Mesendoderm (in vitro differentiated cells): Measurements from ENCODE around the gene HSP90AB1.

Experiments
- DNase-seq: peaks from one replicate; pipeline ENCODE4 v3.0.0; 2013
- H2AK5ac ChIP-seq: 2 replicates; pipeline ENCODE4 v1.6.1; 2013; ENCODE audit warnings: low read length, inconsistent platforms
- H2BK120ac ChIP-seq: 2 replicates; pipeline ENCODE4 v1.6.1; 2013; ENCODE audit warnings: low read depth, mild to moderate bottlenecking, low read length, moderate library complexity, mixed read lengths
- H2BK15ac ChIP-seq: replicated peaks from 2 replicates; pipeline ENCODE4 v1.6.1; 2013; ENCODE audit warnings: low read depth, mild to moderate bottlenecking, moderate library complexity
- H2BK5ac ChIP-seq: 2 replicates; pipeline ENCODE4 v1.6.1; 2013; ENCODE audit warnings: low read length, inconsistent platforms
- H3K18ac ChIP-seq: 2 replicates; pipeline ENCODE4 v1.6.1; 2013; ENCODE audit warnings: mild to moderate bottlenecking, low read length, mixed read lengths
- H3K23ac ChIP-seq: one replicate; pipeline ENCODE4 v1.6.1; 2013; ENCODE audit warnings: low read length
- H3K27ac ChIP-seq: 2 replicates; pipeline ENCODE4 v1.5.1; 2013; ENCODE audit warnings: low read depth, mild to moderate bottlenecking, inconsistent platforms, low read length, moderate library complexity
- H3K27me3 ChIP-seq: 2 replicates; pipeline ENCODE4 v1.6.1; 2013; ENCODE audit warnings: low read length, control low read depth, mild to moderate bottlenecking, inconsistent platforms; ENCODE audit not compliant: insufficient read depth, poor library complexity
- H3K36me3 ChIP-seq: 2 replicates; pipeline ENCODE4 v1.6.1; 2013; ENCODE audit warnings: low read length, inconsistent platforms; ENCODE audit not compliant: control insufficient read depth, insufficient read depth
- H3K4ac ChIP-seq: one replicate; pipeline ENCODE4 v1.6.1; 2013; ENCODE audit warnings: low read depth, mild to moderate bottlenecking, low read length, moderate library complexity
- H3K4me1 ChIP-seq: 2 replicates; pipeline ENCODE4 v1.6.1; 2013; ENCODE audit warnings: low read depth, low read length, inconsistent platforms; ENCODE audit not compliant: control insufficient read depth
- H3K4me2 ChIP-seq: 2 replicates; pipeline ENCODE4 v1.6.1; 2013; ENCODE audit warnings: low read length
- H3K4me3 ChIP-seq: 2 replicates; pipeline ENCODE4 v1.5.1; 2013; ENCODE audit warnings: mild to moderate bottlenecking, low read length
- H3K56ac ChIP-seq: one replicate; pipeline ENCODE4 v1.6.1; 2013; ENCODE audit warnings: low read length
- H3K79me1 ChIP-seq: 2 replicates; pipeline ENCODE4 v1.6.1; 2013; ENCODE audit warnings: low read length, inconsistent platforms
- H3K79me2 ChIP-seq: 2 replicates; pipeline ENCODE4 v1.6.1; 2013; ENCODE audit warnings: mild to moderate bottlenecking, low read length; ENCODE audit not compliant: control insufficient read depth, insufficient read depth
- H3K9ac ChIP-seq: 2 replicates; pipeline ENCODE4 v1.6.1; 2013; ENCODE audit warnings: low read length, inconsistent platforms
- H4K5ac ChIP-seq: one replicate; pipeline ENCODE4 v1.6.1; 2013; ENCODE audit warnings: low read length
- H4K8ac ChIP-seq: one replicate; pipeline ENCODE4 v1.6.1; 2013; ENCODE audit warnings: low read depth, mild to moderate bottlenecking, control low read depth, low read length, moderate library complexity
- WGBS: extraction: QIAGEN DNeasy Blood & Tissue Kit; methylation state at CpG from one replicate; pipeline ENCODE4 v1.1.7; 2013; ENCODE audit warnings: low lambda C conversion rate, missing lambda C conversion rate; ENCODE audit not compliant: insufficient coverage; ENCODE audit errors: extremely low coverage; 5-methylcytosine and 5-hydroxymethylcytosine counted together

The HSP90AB1 gene

GRCh38 chr6:44220913-44221290 lies 26.0 kb upstream of the HSP90AB1 start:
- no peak overlapping the region for H2BK15ac ChIP-seq
- no peak overlapping the region for H3K9ac ChIP-seq
- no CpG with 5 or more reads among the region's 4 CpGs for WGBS
- H2AK5ac ChIP-seq = no peak overlapping the region
- no peak overlapping the region for H3K18ac ChIP-seq
- H2BK120ac ChIP-seq = no peak overlapping the region
- no peaks in the 10 kb centered on the region for H3K36me3 ChIP-seq
- H3K4me3 ChIP-seq = no peak overlapping the region
- H3K56ac ChIP-seq = peak overlapping the region; percentile 67
- peaks cover under 1% of the 10 kb centered on the region for H3K79me1 ChIP-seq
- H3K27me3 ChIP-seq = no peaks in the 10 kb centered on the region
- H3K4ac ChIP-seq = no peak overlapping the region
- H2BK5ac ChIP-seq = no peak overlapping the region
- no peak overlapping the region for H4K5ac ChIP-seq
- no peak overlapping the region for H3K23ac ChIP-seq
- H3K4me2 ChIP-seq = no peak overlapping the region
- H3K4me1 ChIP-seq = peaks cover 24% of the 10 kb centered on the region
- no peak overlapping the region for H4K8ac ChIP-seq
- H3K79me2 ChIP-seq = peaks cover 6% of the 10 kb centered on the region
- DNase-seq = no peak
- no peak overlapping the region for H3K27ac ChIP-seq

- H3K4me2 ChIP-seq = no peak overlapping the region
- no peak overlapping the region for H2BK15ac ChIP-seq
- no peak overlapping the region for H3K27ac ChIP-seq
- H3K4me1 ChIP-seq = peaks cover 26% of the 10 kb centered on the region
- no peak overlapping the region for H4K8ac ChIP-seq
- peak; percentile 79 for DNase-seq
- no CpG with 5 or more reads among the region's 4 CpGs for WGBS
- no peak overlapping the region for H4K5ac ChIP-seq
- peak overlapping the region; percentile 69 for H3K56ac ChIP-seq
- H3K79me1 ChIP-seq = peaks cover 3% of the 10 kb centered on the region
- H3K23ac ChIP-seq = no peak overlapping the region
- no peak overlapping the region for H2BK5ac ChIP-seq
- H2BK120ac ChIP-seq = no peak overlapping the region
- no peak overlapping the region for H3K9ac ChIP-seq
- peak overlapping the region; percentile 8 for H3K18ac ChIP-seq
- H3K27me3 ChIP-seq = no peaks in the 10 kb centered on the region
- H3K79me2 ChIP-seq = peaks cover 10% of the 10 kb centered on the region
- no peaks in the 10 kb centered on the region for H3K36me3 ChIP-seq
- no peak overlapping the region for H3K4me3 ChIP-seq
- no peak overlapping the region for H3K4ac ChIP-seq
- H2AK5ac ChIP-seq = no peak overlapping the region
Measured at GRCh38 chr6:44221291-44221960, 25.5 kb upstream of the HSP90AB1 start.

GRCh38 chr6:44221961-44222335 lies 25.0 kb upstream of the HSP90AB1 start:
- H3K36me3 ChIP-seq = no peaks in the 10 kb centered on the region
- no peaks in the 10 kb centered on the region for H3K27me3 ChIP-seq
- H3K4ac ChIP-seq = no peak overlapping the region
- no CpG with 5 or more reads among the region's 2 CpGs for WGBS
- no peak overlapping the region for H2BK120ac ChIP-seq
- no peak overlapping the region for H2BK15ac ChIP-seq
- H3K4me2 ChIP-seq = no peak overlapping the region
- H3K4me3 ChIP-seq = no peak overlapping the region
- no peak overlapping the region for H4K5ac ChIP-seq
- peaks cover 10% of the 10 kb centered on the region for H3K79me2 ChIP-seq
- H2AK5ac ChIP-seq = peak overlapping the region; percentile 86
- peak overlapping the region; percentile 8 for H3K18ac ChIP-seq
- H3K9ac ChIP-seq = peak overlapping the region; percentile 34
- H2BK5ac ChIP-seq = no peak overlapping the region
- peak overlapping the region; percentile 69 for H3K56ac ChIP-seq
- DNase-seq = no peak
- peaks cover 26% of the 10 kb centered on the region for H3K4me1 ChIP-seq
- H3K23ac ChIP-seq = no peak overlapping the region
- H3K27ac ChIP-seq = no peak overlapping the region
- no peak overlapping the region for H4K8ac ChIP-seq
- H3K79me1 ChIP-seq = peaks cover 3% of the 10 kb centered on the region

GRCh38 chr6:44222486-44223318 lies 24.2 kb upstream of the HSP90AB1 start:
- H2BK120ac ChIP-seq = no peak overlapping the region
- H3K23ac ChIP-seq = peak overlapping the region; percentile 59
- WGBS = no CpG with 5 or more reads among the region's 26 CpGs
- peaks cover 18% of the 10 kb centered on the region for H3K4me1 ChIP-seq
- H3K27ac ChIP-seq = no peak overlapping the region
- no peak overlapping the region for H4K5ac ChIP-seq
- no peaks in the 10 kb centered on the region for H3K27me3 ChIP-seq
- H2BK5ac ChIP-seq = no peak overlapping the region
- peaks cover 3% of the 10 kb centered on the region for H3K79me1 ChIP-seq
- H4K8ac ChIP-seq = no peak overlapping the region
- no peak overlapping the region for H2AK5ac ChIP-seq
- H3K4ac ChIP-seq = no peak overlapping the region
- no peaks in the 10 kb centered on the region for H3K36me3 ChIP-seq
- H3K4me2 ChIP-seq = peak overlapping the region; percentile 81
- H3K79me2 ChIP-seq = peaks cover 10% of the 10 kb centered on the region
- peak overlapping the region; percentile 29 for H3K18ac ChIP-seq
- peak overlapping the region; percentile 82 for H3K56ac ChIP-seq
- H3K9ac ChIP-seq = peak overlapping the region; percentile 65
- DNase-seq = no peak
- H3K4me3 ChIP-seq = peak overlapping the region; percentile 32
- H2BK15ac ChIP-seq = no peak overlapping the region

- H2BK120ac ChIP-seq = no peak within 1 kb of the TSS
- peaks cover 3% of the 10 kb centered on the region for H3K79me1 ChIP-seq
- peak within 1 kb of the TSS; percentile 29 for H3K18ac ChIP-seq
- no CpG with 5 or more reads among the region's 73 CpGs for WGBS
- peaks cover 15% of the 10 kb centered on the region for H3K4me1 ChIP-seq
- no peak within 1 kb of the TSS for H2BK15ac ChIP-seq
- H3K23ac ChIP-seq = peak within 1 kb of the TSS; percentile 59
- peak within 1 kb of the TSS; percentile 32 for H3K4me3 ChIP-seq
- H2AK5ac ChIP-seq = no peak within 1 kb of the TSS
- peak within 1 kb of the TSS; percentile 82 for H3K56ac ChIP-seq
- no peak within 1 kb of the TSS for H4K5ac ChIP-seq
- H3K4ac ChIP-seq = no peak within 1 kb of the TSS
- peaks cover 10% of the 10 kb centered on the region for H3K79me2 ChIP-seq
- no peak within 1 kb of the TSS for H2BK5ac ChIP-seq
- H3K27ac ChIP-seq = peak within 1 kb of the TSS; percentile 26
- peak within 1 kb of the TSS; percentile 65 for H3K9ac ChIP-seq
- no peaks in the 10 kb centered on the region for H3K36me3 ChIP-seq
- no peaks in the 10 kb centered on the region for H3K27me3 ChIP-seq
- peak within 1 kb of the TSS; percentile 81 for H3K4me2 ChIP-seq
- no peak within 1 kb of the TSS for H4K8ac ChIP-seq
- peak; percentile 86 for DNase-seq
Measured at GRCh38 chr6:44223319-44224028, 23.4 kb upstream of the HSP90AB1 start, which contains the start of gene SLC29A1. Gene SLC29A1 (plus strand): TSS chr6:44223595. CDS start chr6:44227314, 3,719 bp downstream.
